Hepatocyte (in vitro differentiated cells): ENCODE data around the gene DUSP2. TPM values are rescaled to one million over a fixed set of nuclear protein-coding genes. Genes with fewer than 3 reads are reported as not detected.

Experiments
- DNase-seq: peaks from one replicate; pipeline ENCODE4 v3.0.0-alpha.2; 2016; ENCODE audit warnings: low spot score
- H2AFZ ChIP-seq: fragments of 200-600 bp; sonication (generic); 2 replicates; pipeline ENCODE4 v1.6.0; 2016; ENCODE audit warnings: antibody characterized with exemption, mild to moderate bottlenecking
- H3K27ac ChIP-seq: fragments of 200-600 bp; sonication (generic); 2 replicates; pipeline ENCODE4 v1.5.1; 2016; ENCODE audit warnings: mild to moderate bottlenecking
- H3K27me3 ChIP-seq: fragments of 200-600 bp; sonication (generic); 2 replicates; pipeline ENCODE4 v1.6.1; 2016
- H3K36me3 ChIP-seq: fragments of 200-600 bp; sonication (generic); replicated peaks from 2 replicates; pipeline ENCODE4 v1.5.1; 2016; ENCODE audit warnings: low read depth; ENCODE audit not compliant: insufficient read depth
- H3K4me1 ChIP-seq: fragments of 200-600 bp; sonication (generic); 2 replicates; pipeline ENCODE4 v1.5.1; 2016; ENCODE audit warnings: mild to moderate bottlenecking, moderate library complexity; ENCODE audit not compliant: insufficient read depth
- H3K4me2 ChIP-seq: fragments of 200-600 bp; sonication (generic); 2 replicates; pipeline ENCODE4 v1.6.0; 2016
- H3K4me3 ChIP-seq: fragments of 200-600 bp; sonication (generic); 2 replicates; pipeline ENCODE4 v1.5.1; 2016; ENCODE audit warnings: mild to moderate bottlenecking
- H3K79me2 ChIP-seq: fragments of 200-600 bp; sonication (generic); 2 replicates; pipeline ENCODE4 v1.6.0; 2017; ENCODE audit warnings: mild to moderate bottlenecking
- H3K9me2 ChIP-seq: fragments of 200-600 bp; sonication (generic); replicated peaks from 2 replicates; pipeline ENCODE4 v1.6.0; 2017; ENCODE audit warnings: mild to moderate bottlenecking; ENCODE audit not compliant: insufficient read depth
- H3K9me3 ChIP-seq: fragments of 200-600 bp; sonication (generic); 2 replicates; pipeline ENCODE4 v1.5.1; 2016; ENCODE audit warnings: low read depth, mild to moderate bottlenecking
- H4K20me1 ChIP-seq: fragments of 200-600 bp; sonication (generic); 2 replicates; pipeline ENCODE4 v1.6.0; 2016; ENCODE audit warnings: mild to moderate bottlenecking; ENCODE audit not compliant: insufficient read depth, poor library complexity, severe bottlenecking
- CTCF ChIP-seq: fragments of 200-600 bp; sonication (generic); IDR thresholded peaks from 2 replicates; pipeline ENCODE4 v1.5.1; 2016; ENCODE audit warnings: antibody characterized with exemption, mild to moderate bottlenecking; ENCODE audit not compliant: poor library complexity
- EZH2 ChIP-seq: fragments of 200-600 bp; sonication (generic); IDR thresholded peaks from 2 replicates; pipeline ENCODE4 v1.6.1; 2016; ENCODE audit warnings: antibody characterized with exemption, mild to moderate bottlenecking, borderline replicate concordance
- EZH2phosphoT487 ChIP-seq: fragments of 200-600 bp; sonication (generic); IDR thresholded peaks from one replicate; pipeline ENCODE4 v1.6.1; 2018; ENCODE audit warnings: antibody characterized with exemption, mild to moderate bottlenecking, low read depth, moderate library complexity; ENCODE audit not compliant: unreplicated experiment, severe bottlenecking
- WGBS: methylation state at CpG from one replicate; pipeline ENCODE4 v1.1.6; 2016; ENCODE audit warnings: low lambda C conversion rate; ENCODE audit errors: missing lambda C conversion rate; 5-methylcytosine and 5-hydroxymethylcytosine counted together
- polyA plus RNA-seq: library from polyadenylated mRNA; unstranded; fragments of >200 nt; fragmentation: Nextera tagmentation; extraction: Ambion mirVana; gene quantifications from 2 replicates; pipeline ENCODE4 v1.2.1, GENCODE V29; 2016
- total RNA-seq: library from RNA; depleted of rRNA; stranded (reverse); fragments of >200 nt; gene quantifications from 2 replicates; pipeline ENCODE4 v1.2.3, GENCODE V29; 2014

The DUSP2 gene
- total and polyA plus RNA-seq, 2 experiments from 2014 or later: 11.3 to 24.0 TPM

- Histone ChIP-seq H3K9me3 (no peaks in the 10 kb centered on the region), H3K9me2 (no peaks in the 10 kb centered on the region), H3K36me3 (no peaks in the 10 kb centered on the region), H3K27me3 (no peaks in the 10 kb centered on the region), H4K20me1 (no peaks in the 10 kb centered on the region), H3K27ac (no peak overlapping the region), H3K4me1 (peaks cover 3% of the 10 kb centered on the region), H3K4me2 (no peak overlapping the region), H3K79me2 (no peaks in the 10 kb centered on the region), H3K4me3 (no peak overlapping the region), H2AFZ (no peak overlapping the region)
- DNase-seq: no peak
- 87% methylated on average over 9 of the region's 9 CpGs for WGBS
- TF ChIP-seq EZH2phosphoT487 (no peak), CTCF (no peak), EZH2 (no peak)
These were observed 10.1 kb downstream of the DUSP2 start for GRCh38 chr2:96135171-96135570.

- Histone ChIP-seq H3K9me2 (no peaks in the 10 kb centered on the region), H3K9me3 (no peaks in the 10 kb centered on the region), H3K4me1 (peaks cover 3% of the 10 kb centered on the region), H3K4me3 (no peak overlapping the region), H3K27me3 (no peaks in the 10 kb centered on the region), H3K4me2 (no peak overlapping the region), H3K27ac (no peak overlapping the region), H4K20me1 (no peaks in the 10 kb centered on the region), H2AFZ (no peak overlapping the region), H3K79me2 (no peaks in the 10 kb centered on the region), H3K36me3 (no peaks in the 10 kb centered on the region)
- DNase-seq: no peak
- TF ChIP-seq CTCF (no peak), EZH2phosphoT487 (no peak), EZH2 (no peak)
- 88% methylated on average over 11 of the region's 11 CpGs for WGBS
These were observed 10.8 kb downstream of the DUSP2 start for GRCh38 chr2:96134421-96134820.

- Histone ChIP-seq H3K27ac (no peak overlapping the region), H3K4me2 (no peak overlapping the region), H3K9me2 (no peaks in the 10 kb centered on the region), H3K4me1 (no peaks in the 10 kb centered on the region), H2AFZ (no peak overlapping the region), H3K36me3 (no peaks in the 10 kb centered on the region), H3K79me2 (no peaks in the 10 kb centered on the region), H3K27me3 (peaks cover 5% of the 10 kb centered on the region), H3K4me3 (no peak overlapping the region), H4K20me1 (no peaks in the 10 kb centered on the region), H3K9me3 (no peaks in the 10 kb centered on the region)
- no peak for DNase-seq
- 92% methylated on average over 26 of the region's 26 CpGs for WGBS
- TF ChIP-seq EZH2phosphoT487 (no peak), EZH2 (no peak), CTCF (no peak)
These were observed 13.2 kb downstream of the DUSP2 start for GRCh38 chr2:96131813-96132745.
